CD4-positive, alpha-beta T cell (primary cell): ENCODE measurements around the gene KICS2. TPM values are rescaled to one million over a fixed set of nuclear protein-coding genes. Genes with fewer than 3 reads are reported as not detected.

Experiments used
- ATAC-seq: fragments of 200-7000 bp; cut with Tn5 transposase; one replicate; pipeline ENCODE4 v1.10.0; 2022; ENCODE audit warnings: mild to moderate bottlenecking; ENCODE audit not compliant: poor library complexity
- CTCF ChIA-PET: fragments of 350-600 bp; sonication (Branson Sonifier 250); formaldehyde crosslinking; loops from one replicate; lab custom pipeline; 2021; ENCODE audit warnings: antibody characterized with exemption, inconsistent platforms; lab: Charles Lee
- POLR2A ChIA-PET: fragments of 350-600 bp; sonication (Branson Sonifier 250); formaldehyde crosslinking; loops from one replicate; lab custom pipeline; 2021; ENCODE audit warnings: antibody characterized with exemption, inconsistent platforms; lab: Charles Lee
- DNase-seq, 14 experiments: peaks; one replicate each; pipeline ENCODE4 v3.0.0-alpha.2; 2013 to 2020; ENCODE audit warnings: mixed read lengths in 2 of 14
- H3K27ac ChIP-seq, 2 donors: one replicate each; pipeline versions ENCODE4 v1.5.1 to v1.7.0; 2013; ENCODE audit warnings: low read length in 2 of 2, low read depth in 1 of 2, mild to moderate bottlenecking in 1 of 2
- H3K27me3 ChIP-seq, 2 experiments: 1 replicate in 1 of 2; 2 replicates in 1 of 2; pipeline versions ENCODE4 v1.6.1 to v1.7.0; 2013; ENCODE audit warnings: low read length in 2 of 2, control low read depth in 1 of 2, mild to moderate bottlenecking in 1 of 2, moderate library complexity in 1 of 2; ENCODE audit not compliant: insufficient read depth in 2 of 2, control insufficient read depth in 1 of 2
- H3K36me3 ChIP-seq: one replicate; pipeline ENCODE4 v1.6.1; 2013; ENCODE audit warnings: low read length, control low read depth; ENCODE audit not compliant: insufficient read depth
- H3K4me1 ChIP-seq: one replicate; pipeline ENCODE4 v1.6.1; 2013; ENCODE audit warnings: low read length, control low read depth; ENCODE audit not compliant: insufficient read depth
- H3K4me3 ChIP-seq: one replicate; pipeline ENCODE4 v1.5.1; 2013; ENCODE audit warnings: mild to moderate bottlenecking, low read length, moderate library complexity
- H3K9me3 ChIP-seq, 2 experiments: 1 replicate in 1 of 2; 2 replicates in 1 of 2; pipeline versions ENCODE4 v1.6.1 to v1.7.0; 2013; ENCODE audit warnings: low read length in 2 of 2, mild to moderate bottlenecking in 2 of 2, control low read depth in 1 of 2, moderate library complexity in 1 of 2; ENCODE audit not compliant: control insufficient read depth in 1 of 2, insufficient read depth in 1 of 2
- H3K27ac Mint-ChIP-seq: one replicate; pipeline ENCODE4 v1.8.0; 2020; ENCODE audit warnings: mixed read lengths
- H3K27me3 Mint-ChIP-seq: one replicate; pipeline ENCODE4 v1.8.0; 2021; ENCODE audit warnings: mixed read lengths
- H3K36me3 Mint-ChIP-seq: one replicate; pipeline ENCODE4 v1.8.0; 2021; ENCODE audit warnings: low read depth, mixed read lengths
- H3K4me1 Mint-ChIP-seq: one replicate; pipeline ENCODE4 v1.8.0; 2021; ENCODE audit warnings: low read depth, mixed read lengths
- H3K4me3 Mint-ChIP-seq: one replicate; pipeline ENCODE4 v1.8.0; 2020; ENCODE audit warnings: mild to moderate bottlenecking, mixed read lengths
- H3K9me3 Mint-ChIP-seq: one replicate; pipeline ENCODE4 v1.8.0; 2020; ENCODE audit warnings: mixed read lengths
- intact Hi-C, 2 experiments: fragments of 100-400 bp; cut with DNase I in 1 of 2; cut with micrococcal nuclease in 1 of 2; formaldehyde crosslinking; loops; one replicate each; pipeline versions ENCODE4 v1.15.1 to v1.9.0; 2023 to 2025; cut with DNase I, micrococcal nuclease
- total RNA-seq, 174 experiments: library from RNA in 2 of 174; stranded (reverse) in 2 of 174; gene quantifications; one replicate each; pipeline ENCODE4 v1.2.3 and lab custom pipeline; 2021 to 2026
- TF ChIP-seq, protein P1 (sequence below): fragments of 200-600 bp; IDR thresholded peaks from one replicate; pipeline ENCODE4 v1.8.0; 2022; ENCODE audit warnings: antibody characterized with exemption, mild to moderate bottlenecking

KICS2 gene
- total RNA-seq, 2 experiments from 2014 or later = 13.6 to 14.0 TPM

DNA sequence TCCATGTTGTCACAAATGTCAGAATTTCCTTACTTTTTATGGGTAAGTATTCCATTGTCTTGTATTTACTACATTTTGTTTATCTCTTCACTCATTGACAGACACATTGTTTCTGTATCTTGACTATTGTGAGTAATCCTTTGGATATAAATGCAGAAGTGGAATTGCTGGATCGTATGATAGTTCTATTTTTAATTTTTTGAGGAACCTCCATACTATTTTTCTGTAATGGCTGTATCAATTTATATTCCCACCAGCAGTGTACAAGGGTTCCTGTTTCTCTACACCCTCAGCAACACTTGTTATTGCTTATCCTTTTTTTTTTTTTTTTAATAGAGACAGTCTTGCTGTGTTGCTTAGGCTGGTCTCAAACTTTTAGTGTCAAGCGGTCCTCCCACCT, 3.5 kb upstream of the KICS2 start:
- Histone ChIP-seq H3K36me3 (no peaks in the 10 kb centered on the region), H3K9me3 (no peaks in the 10 kb centered on the region), H3K27me3 (no peaks in the 10 kb centered on the region), H3K4me1 (peaks cover 13% of the 10 kb centered on the region), H3K4me3 (no peak overlapping the region), H3K27ac (no peak overlapping the region)
- H3K27me3 Mint-ChIP-seq = peaks cover 16% of the 10 kb centered on the region
- TF ChIP-seq, protein P1, sequence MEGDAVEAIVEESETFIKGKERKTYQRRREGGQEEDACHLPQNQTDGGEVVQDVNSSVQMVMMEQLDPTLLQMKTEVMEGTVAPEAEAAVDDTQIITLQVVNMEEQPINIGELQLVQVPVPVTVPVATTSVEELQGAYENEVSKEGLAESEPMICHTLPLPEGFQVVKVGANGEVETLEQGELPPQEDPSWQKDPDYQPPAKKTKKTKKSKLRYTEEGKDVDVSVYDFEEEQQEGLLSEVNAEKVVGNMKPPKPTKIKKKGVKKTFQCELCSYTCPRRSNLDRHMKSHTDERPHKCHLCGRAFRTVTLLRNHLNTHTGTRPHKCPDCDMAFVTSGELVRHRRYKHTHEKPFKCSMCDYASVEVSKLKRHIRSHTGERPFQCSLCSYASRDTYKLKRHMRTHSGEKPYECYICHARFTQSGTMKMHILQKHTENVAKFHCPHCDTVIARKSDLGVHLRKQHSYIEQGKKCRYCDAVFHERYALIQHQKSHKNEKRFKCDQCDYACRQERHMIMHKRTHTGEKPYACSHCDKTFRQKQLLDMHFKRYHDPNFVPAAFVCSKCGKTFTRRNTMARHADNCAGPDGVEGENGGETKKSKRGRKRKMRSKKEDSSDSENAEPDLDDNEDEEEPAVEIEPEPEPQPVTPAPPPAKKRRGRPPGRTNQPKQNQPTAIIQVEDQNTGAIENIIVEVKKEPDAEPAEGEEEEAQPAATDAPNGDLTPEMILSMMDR = no peak
- H3K4me3 Mint-ChIP-seq = peak overlapping the region; percentile 0
- peak overlapping the region; percentile 12 for H3K27ac Mint-ChIP-seq
- intact Hi-C loops = loop anchor here in 1 of 2 experiments (10.0 kb wide), 2 partner anchors 379 to 949 kb away; no protein-coding TSS in a partner anchor
- H3K36me3 Mint-ChIP-seq = peaks cover 13% of the 10 kb centered on the region
- no peak for ATAC-seq
- POLR2A ChIA-PET = no interaction called here
- peaks cover 19% of the 10 kb centered on the region for H3K4me1 Mint-ChIP-seq
- H3K9me3 Mint-ChIP-seq = no peaks in the 10 kb centered on the region
- CTCF ChIA-PET = no interaction called here
- no peak for DNase-seq

DNA sequence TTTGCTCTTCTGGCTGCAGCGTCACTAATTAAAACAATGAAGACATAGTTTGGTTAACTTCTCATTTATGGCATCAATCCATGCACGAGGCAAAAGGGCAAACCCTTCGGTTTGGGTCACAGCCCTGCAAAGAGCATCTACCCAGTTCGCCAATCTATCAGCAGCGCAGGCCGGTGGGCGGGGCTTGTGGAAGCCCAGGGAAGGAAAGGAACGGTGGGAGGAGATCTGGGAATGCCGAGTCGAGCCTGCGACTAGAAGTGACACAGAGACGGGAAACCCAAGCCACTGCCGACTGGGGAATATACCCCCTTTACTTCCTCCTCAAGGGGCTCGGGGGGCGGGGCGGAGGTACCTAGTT, 466 bp downstream of the KICS2 start:
- no peaks in the 10 kb centered on the region for H3K27me3 ChIP-seq
- H3K4me1 Mint-ChIP-seq = peaks cover 41% of the 10 kb centered on the region
- H3K27ac ChIP-seq = peak overlapping the region; percentile 84 to 98
- no peaks in the 10 kb centered on the region for H3K9me3 Mint-ChIP-seq
- intact Hi-C loops = loop anchor here (2.0 to 10.0 kb wide), 6 partner anchors 181 to 953 kb away; partner anchors contain the start of gene XPOT (in 2 of the 2)
- H3K27me3 Mint-ChIP-seq = peaks cover 9% of the 10 kb centered on the region
- ATAC-seq = peak; percentile 38
- TF ChIP-seq, protein P1 = no peak
- DNase-seq = peak in 9 of 14 experiments; percentile 15 to 63 (median 39)
- H3K4me3 ChIP-seq = peak overlapping the region; percentile 78
- POLR2A ChIA-PET = interaction anchor here (0.6 to 1.4 kb wide), 13 partner anchors 8 to 1947 kb away, joined by 3 to 15 read pairs (median 5); partner anchors contain the start of genes LEMD3, LLPH, RASSF3 and SRGAP1
- peaks cover 13% of the 10 kb centered on the region for H3K36me3 Mint-ChIP-seq
- peak overlapping the region; percentile 95 for H3K27ac Mint-ChIP-seq
- CTCF ChIA-PET = interaction anchor here (0.6 kb wide), 1 partner anchor 1907 kb away, joined by 3 read pairs; no protein-coding TSS in a partner anchor
- H3K36me3 ChIP-seq = no peaks in the 10 kb centered on the region
- H3K9me3 ChIP-seq = no peaks in the 10 kb centered on the region
- peaks cover 13% of the 10 kb centered on the region for H3K4me1 ChIP-seq
- H3K4me3 Mint-ChIP-seq = peak overlapping the region; percentile 97

DNA sequence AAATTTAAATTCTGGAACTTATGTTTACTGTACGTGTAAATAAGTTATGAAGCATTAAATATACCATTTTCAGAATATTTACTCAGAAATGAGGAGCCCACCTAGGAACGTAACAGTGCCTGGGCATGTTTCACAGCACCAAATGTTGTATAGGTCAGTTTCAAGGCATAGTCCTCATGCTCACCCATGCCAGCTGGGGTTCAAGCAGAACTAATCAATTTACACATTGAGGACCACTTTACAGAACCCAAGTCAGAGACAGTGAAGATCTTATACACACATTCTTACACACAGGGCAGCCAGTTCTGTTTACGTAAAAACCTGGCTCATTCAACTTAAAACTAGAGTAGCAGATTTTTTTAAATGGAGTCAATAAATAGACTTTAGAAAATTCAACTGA, 2.0 kb downstream of the KICS2 start:
- no peak overlapping the region for H3K4me3 Mint-ChIP-seq
- ATAC-seq (no peak), DNase-seq (no peak)
- intact Hi-C loops = loop anchor here (5.0 to 10.0 kb wide), 4 partner anchors 182 to 955 kb away; partner anchors contain the start of gene XPOT (in 1 of the 2)
- H3K4me1 Mint-ChIP-seq = peaks cover 41% of the 10 kb centered on the region
- Histone ChIP-seq H3K4me1 (peaks cover 13% of the 10 kb centered on the region), H3K27ac (no peak overlapping the region), H3K27me3 (no peaks in the 10 kb centered on the region), H3K9me3 (no peaks in the 10 kb centered on the region), H3K36me3 (peaks cover 6% of the 10 kb centered on the region), H3K4me3 (no peak overlapping the region)
- peaks cover 23% of the 10 kb centered on the region for H3K36me3 Mint-ChIP-seq
- H3K27me3 Mint-ChIP-seq = peaks cover 2% of the 10 kb centered on the region
- POLR2A ChIA-PET = no interaction called here
- no peak overlapping the region for H3K27ac Mint-ChIP-seq
- H3K9me3 Mint-ChIP-seq = no peaks in the 10 kb centered on the region
- CTCF ChIA-PET = no interaction called here
- TF ChIP-seq, protein P1 = no peak
